GM03348 (cell line): ENCODE data around the gene GSE1.

Experiments used
- DNase-seq: peaks from one replicate; pipeline ENCODE4 v3.0.0; 2012; ENCODE audit warnings: low spot score

Gene GSE1

DNA sequence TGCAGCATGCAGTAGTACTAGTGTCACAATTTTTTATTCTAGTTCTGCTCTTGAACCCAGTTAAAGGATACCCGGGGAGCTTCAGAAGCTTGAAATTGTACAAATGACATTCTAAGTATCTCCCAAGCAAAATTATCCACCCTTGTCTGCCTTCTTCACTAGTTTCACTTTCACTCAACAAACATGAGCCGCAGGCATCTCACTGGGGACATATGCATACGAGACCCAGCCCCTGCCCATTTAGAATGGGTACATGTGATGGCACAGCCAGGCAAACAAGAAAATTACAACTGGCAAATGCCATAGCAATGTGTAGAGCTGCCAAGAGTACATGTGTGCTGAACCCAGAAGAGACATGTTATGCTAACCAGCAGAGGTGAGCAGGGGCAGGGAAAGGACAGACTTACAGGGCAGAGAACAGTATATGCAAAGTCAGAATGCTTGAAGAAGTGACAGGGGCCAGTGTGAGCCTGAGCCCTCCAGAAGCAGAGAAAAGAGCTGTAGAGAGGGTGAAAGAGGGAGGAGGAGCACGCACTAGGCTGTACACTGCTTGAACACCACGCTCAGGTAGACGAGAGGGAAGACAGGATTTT is 67.3 kb downstream of the GSE1 start:
- no peak for DNase-seq

DNA sequence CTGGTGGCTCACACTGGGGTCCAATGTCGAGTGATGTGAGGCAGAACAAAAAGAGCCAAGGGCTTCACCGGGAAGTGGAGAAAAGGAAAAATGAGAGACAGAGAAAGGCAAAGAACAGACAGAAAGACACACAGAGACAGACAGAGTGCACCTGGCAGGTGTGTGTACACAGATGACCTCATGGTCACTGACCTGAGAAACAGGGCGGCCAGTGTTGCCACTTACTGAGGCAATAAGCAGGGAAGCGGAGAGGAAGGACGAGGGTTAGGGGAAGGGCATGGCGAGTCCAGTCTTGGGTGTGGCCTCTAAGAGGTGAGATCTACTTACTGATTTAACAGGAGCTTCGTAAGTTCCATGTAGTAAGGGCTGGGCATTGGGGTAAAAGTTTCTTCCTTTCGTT is 68.1 kb downstream of the GSE1 start:
- DNase-seq = no peak

DNA sequence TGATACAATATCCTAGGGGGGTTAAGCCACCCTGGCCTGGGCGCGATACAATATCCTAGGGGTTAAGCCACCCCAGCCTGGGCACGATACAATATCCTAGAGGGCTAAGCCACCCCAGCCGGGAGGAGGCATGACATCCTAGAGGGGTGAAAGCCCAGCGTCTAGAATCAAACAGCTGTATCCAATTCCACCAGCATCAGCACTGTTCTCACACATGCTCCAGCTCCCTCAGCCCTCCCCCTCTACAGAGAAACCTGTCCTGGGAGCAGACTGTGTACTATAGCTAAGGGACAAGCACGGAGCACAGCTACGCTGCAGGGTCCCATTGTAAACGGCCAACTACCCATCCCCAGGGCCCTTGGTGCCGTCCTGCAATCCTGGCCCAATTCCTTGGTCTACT is 69.4 kb downstream of the GSE1 start:
- DNase-seq = no peak

DNA sequence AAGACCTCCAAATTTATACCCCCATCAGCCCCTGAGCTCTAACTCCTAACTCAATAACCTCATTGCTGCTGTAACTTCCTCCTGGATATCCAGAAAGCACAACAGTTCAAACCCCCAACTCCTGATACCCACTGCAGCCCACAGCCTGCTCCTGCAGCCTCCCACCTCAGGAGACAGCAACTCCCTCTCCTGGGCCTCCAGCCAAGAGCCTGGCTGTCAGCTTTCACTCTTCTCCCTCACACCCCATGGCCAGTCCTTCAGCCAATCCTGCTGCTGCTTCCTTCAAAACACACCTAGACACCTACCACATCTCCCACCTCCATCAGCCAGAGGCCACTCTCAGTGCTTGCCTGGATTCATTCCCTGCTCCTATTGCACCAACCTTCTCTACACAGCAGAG is 70.2 kb downstream of the GSE1 start:
- no peak for DNase-seq

DNA sequence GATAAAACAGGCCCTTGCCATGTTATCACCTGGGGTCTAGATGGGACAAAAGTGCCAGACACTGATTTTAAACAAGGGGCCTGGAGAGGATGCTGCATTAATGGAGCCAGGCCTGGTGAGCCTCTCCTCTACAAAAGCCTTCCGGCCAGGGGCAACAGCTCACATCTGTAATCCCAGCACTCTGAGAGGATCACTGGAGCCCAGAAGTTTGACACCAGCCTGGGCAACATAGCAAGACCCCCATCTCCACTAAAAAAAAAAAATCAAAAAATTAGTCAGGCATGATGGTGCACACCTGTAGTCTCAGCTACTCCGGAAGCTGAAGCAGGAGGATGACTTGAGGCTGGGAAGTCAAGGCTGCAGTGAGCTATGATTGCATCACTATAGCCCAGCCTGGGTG is 72.1 kb downstream of the GSE1 start:
- no peak for DNase-seq

DNA sequence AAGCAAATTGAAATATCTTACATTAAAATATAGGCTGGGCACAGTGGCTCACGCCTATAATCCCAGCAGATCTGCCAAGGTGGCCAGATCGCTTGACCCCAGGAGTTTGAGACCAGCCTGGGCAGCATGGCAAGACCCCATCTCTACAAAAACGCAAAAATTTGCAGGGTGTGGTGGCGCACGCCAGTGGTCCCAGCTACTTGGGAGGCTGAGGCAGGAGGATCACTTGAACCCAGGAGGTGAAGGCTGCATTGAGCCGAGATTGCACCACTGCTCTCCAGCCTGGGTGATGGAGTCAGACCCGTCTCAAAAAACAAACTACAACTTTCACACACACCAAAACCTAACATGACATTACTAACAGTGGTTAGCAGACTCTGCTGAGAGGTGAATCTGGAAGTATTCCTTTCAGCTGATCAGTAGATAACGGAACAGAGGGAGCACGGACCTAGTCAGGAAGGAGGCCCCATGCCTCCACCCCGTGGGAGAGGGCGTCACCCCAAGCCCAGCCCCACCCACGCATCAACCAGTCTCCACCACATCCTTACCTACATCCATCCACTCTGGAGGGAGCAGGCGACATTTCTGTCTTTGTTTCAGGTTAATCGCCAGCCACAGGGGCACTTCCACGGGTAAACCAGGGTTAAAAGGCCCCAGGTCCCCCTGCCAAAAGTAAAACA is 73.9 kb downstream of the GSE1 start:
- no peak for DNase-seq

DNA sequence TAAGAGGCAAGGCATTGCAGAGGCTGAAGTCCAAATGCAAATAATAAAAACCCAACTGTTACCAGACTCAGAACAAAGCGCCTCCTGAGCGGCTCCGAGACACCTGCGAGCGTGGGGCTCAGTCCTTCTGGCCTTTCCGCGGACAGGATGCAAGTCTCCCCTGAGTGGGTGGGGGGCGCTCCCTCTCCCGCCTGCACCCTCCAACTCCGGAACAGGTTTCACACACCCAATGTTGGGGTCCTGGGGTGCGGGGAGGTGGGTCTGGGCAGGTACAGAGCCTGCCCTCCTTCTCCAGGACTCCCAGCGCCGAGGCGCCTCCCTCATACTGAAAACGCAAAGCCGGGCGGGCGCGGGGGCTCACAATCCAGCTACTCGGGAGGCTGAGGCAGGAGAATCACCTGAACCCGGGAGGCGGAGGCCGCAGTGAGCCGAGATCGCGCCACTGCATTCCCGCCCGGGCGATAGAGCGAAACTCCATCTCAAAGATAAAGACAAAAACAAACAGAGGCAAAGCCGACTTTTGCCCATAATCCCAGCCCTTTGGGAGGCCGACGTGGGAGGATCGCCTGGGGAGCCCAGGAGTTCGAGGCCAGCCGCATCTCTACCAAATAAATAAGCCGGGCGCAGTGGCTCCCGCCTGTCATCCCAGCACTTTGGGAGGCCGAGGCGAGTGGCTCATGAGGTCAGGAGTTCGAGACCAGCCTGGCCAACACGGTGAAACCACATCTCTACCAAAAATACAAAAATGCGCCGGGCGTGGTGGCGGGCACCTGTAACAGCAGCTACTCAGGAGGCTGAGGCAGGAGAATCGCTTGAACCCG is 74.7 kb downstream of the GSE1 start:
- no peak for DNase-seq

DNA sequence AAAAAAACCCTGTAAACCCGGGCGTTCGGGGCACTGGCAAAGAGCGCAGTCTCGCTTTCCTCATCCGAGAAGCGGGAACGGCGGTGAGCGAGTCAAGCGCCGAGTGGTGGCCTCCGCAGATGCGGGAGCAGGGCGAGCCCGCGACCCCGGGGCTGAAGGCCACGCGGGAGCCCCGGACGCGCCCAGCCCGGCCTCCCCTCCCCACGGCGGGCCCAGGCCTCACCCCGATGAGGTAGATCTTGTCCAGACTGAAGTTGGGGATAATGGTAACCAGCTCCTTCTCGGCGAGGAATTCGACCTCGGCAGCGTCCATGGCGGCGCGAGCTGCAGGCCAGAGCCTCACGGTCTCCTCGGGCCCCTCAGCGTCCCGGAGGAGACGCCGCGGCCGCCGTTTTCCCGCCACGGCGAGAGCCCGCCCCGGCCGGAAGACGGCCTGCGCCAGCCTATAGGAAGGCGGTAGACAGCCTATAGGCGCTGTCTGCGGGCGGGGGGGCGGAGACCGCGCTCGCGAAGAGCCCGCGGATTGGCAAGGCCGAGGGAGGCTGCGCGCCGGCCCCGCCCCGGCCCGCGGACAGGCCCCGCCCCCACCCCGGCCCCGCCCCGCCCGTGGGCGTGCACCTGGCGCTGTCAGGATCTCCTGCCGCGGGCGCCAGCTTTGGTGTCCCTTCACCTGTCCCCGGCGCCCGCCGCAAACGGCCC is 75.6 kb downstream of the GSE1 start, which contains the start of gene GINS2:
TSS of gene GINS2 (minus strand) at position 369 of the 699 bp plus-strand sequence. CDS start at position 313, 56 bp downstream.
- peak; percentile 100 for DNase-seq

DNA sequence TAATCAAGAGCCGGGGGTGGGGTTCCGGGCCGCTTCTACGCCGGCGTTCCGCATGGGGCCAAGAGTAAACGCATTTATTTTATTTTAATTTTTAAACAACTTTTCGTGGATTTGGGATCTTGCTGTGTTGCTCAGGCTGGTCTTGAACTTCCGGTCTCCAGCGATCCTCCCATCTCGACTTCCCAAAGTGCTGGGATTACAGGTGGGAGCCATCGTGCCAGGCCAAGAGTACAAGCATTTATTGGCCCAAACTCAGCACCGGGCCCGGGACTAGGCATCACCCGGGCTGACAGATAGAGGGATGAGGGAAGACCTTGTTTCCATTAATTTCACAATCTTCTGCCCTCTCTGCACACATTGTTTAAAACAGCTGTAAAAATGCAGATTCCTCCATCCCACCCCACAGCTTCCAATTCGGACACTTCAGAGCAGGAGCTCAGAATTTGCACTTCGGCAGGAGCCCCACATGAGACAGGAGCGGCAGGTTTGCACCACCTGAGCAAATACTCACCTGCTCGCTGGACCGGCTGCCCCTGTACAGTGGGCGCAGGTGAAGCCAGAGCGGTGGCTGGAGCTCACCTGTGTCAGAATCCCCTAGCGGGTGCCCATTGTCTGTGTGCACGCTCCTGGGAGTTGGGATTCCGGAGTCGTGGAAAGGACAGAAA is 76.3 kb downstream of the GSE1 start:
- DNase-seq = no peak

DNA sequence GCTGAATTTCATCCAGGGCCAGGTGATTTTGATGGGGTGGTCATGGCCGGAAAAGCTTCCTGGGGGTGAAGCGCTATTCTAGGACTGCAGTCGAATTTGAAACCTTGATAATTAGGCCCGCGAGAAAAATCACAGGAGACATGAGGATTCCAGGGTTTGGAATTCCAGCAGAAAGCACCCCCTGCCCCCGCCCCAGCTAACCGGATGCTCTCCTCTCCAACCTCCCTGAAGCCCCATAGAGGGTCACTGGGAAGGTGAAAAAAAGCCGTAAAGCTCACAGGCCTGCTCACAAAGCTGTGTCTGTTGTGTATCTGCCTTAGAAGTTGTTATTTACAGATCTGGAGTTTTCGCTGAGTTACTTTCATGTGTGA is 76.8 kb downstream of the GSE1 start:
- no peak for DNase-seq

DNA sequence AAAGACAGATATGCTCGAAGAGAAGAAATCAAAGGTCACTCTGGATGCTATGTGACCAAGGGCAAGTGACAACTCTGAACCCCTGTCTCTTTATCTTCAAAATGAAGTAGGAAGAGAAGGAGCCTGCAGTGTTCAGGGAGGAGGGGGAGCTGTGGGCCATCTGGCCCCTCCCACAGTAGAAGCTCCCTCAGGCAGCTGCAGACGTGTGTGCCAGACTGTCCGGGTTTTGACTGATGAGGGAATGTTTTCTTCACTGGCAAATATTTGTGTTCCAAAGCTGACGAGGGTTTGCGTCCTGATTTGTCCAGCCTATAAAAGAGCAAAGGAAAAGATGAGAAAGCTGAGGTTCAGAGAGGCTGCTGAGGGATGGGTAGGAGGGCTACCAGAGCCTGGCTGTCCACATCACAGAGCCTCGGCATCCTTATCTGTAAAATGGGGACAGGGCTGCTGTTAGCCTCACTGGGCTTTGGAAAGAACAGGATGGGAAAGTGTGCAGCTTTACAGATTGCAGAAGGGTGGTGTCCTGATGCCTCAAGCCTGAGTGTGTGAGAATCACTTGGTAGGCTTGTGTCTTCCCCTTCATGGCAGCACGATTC is 77.4 kb downstream of the GSE1 start:
- no peak for DNase-seq

DNA sequence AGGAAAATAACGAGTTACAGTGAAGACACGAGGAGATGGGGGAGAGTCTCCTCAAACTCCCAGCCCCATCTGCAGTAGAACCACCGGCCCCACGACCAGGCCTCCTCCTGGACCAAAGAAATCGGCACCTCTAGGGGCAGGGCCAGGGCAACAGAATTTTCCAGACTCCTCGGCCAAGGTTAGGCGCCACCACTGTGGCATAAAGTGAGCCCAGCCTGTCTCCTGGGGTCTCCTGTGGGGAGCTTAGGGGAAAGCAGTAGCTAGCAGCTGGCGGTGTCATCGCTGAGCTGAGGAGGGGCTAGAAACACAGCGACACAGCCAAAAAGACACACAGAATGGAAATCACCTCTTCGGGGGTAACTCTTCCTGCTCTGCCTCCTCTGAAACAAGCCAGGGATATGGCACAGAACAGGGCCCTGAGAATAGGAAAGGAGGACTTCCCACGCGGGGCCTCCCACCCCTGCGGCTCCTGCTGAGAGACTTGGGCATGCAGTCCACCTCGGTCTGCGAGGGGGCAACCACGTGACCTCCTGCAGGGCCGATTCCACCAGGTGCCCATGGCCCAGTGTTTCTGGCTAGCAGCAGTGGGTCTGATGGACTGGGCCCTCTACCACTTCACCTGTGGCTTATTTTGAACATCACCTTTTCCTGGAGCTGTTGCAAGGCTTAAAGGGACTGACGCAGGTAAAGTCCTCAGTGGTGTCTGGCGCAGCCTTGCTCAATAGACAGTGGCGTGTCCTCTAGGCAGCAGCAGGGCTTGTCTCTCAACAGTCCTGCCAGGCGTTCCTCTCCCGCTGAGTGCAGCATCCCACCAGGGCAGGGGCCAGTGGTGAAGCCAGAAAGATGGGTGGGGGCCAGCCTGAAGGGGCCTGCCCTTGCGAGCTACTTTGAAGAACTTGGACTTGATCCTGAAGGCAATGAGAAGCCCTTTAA is 82.3 kb downstream of the GSE1 start:
- DNase-seq = no peak

DNA sequence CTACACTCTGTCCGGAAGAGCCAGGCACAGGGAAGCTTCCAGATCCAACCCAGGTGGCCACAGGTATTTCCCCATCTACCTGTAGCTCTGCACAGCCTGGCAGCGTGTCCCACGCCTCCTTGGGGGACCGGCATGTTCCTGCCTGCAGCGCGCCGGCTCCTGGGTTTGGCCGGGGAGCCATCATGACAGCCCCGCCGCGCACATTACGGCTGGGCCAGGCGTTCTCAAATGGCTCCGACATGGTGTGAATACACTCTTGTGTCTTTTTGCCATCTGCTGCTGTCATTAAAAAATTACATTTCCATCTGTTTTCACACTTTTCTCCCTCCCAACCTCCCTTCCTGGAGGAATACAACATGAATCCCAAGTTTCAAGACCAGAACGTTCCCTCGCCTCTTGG is 83.7 kb downstream of the GSE1 start:
- no peak for DNase-seq

DNA sequence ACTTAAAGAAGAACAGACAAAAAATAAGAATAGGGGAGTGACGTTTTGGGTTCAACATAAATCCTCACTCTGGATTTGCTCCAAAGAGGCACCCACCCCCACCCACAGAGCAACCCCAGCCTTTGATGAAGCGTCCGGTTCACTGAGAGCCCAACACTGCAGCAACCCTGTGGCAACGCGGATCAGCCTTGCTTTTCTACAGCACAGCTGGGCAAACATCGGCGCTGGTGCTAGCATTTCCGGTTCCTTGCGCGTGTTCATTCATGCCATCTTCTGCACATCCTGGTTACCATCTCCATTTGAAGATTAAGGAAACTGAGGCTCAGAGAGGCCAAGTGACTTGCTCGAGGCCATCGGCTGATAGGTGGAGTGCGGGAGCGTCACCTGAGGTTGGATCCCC is 84.3 kb downstream of the GSE1 start:
- no peak for DNase-seq

DNA sequence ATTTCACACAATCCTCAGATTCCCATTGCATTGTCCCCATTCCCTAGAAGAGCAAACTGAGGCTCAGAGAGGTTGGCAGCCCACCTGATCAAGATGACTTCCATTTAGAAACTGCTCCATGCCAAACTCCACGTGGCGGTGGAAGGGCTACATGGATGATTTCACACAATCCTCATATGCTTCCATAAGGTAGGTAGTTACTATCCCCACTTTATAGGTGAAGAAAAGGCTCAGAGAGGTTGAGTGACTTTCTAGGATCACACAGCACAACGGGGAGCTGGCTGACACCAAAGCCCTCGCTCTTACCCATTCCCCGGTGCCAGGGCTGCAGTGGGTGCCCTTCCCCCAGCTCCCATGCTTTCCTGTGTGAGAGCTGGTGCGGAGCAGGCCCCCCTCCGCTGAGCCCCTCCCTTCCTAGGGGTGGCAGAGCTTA is 85.4 kb downstream of the GSE1 start:
- DNase-seq = no peak

DNA sequence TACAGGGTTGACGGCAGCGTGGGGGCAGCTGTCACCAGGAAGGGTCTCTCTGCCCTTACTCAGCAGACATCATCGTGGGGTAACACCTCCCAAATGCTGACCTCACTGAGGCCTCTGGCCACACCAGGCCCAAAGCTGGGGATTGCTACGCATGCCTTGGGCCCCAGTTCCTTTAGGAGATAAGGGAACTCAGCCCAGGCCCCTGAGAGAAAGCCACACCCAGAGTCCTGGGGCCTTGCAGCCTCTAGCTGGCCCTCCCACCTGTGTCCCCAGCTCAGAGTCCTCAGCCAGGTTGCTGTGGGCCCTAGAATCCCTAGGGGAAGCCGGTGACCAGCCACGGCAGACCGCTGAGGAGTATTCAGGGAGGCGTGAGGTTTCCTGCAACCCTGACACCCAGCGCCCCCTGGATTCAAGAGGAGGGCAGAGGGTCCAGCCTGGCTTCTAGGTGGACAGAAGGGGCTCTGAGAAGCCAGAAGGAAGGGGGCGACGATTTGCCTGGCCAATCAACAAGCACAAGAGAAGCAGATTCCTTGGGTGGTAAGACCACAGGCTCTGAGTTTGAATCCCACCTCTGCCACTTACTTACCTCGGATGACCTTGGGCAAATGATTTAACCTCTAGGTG is 85.9 kb downstream of the GSE1 start:
- no peak for DNase-seq

DNA sequence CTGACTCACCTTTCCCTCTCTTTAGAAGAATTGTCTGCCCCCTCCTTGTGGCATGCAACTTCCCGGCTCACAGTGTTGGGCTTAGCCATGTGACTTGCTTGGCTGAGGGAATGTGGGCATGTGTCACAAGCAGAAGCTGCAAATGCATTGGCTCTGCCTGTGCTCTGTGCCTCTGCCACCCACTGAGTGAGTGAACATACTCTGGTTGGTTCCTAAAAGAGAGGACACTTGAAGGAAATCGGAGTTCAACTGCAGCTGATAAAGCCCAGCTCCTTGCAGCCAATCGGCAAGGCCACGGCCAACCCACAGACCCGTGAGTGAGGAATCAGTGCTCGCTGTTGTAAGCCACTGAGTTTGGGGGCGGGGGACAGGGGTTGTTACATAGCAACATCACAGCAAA is 86.5 kb downstream of the GSE1 start:
- DNase-seq = peak; percentile 49

DNA sequence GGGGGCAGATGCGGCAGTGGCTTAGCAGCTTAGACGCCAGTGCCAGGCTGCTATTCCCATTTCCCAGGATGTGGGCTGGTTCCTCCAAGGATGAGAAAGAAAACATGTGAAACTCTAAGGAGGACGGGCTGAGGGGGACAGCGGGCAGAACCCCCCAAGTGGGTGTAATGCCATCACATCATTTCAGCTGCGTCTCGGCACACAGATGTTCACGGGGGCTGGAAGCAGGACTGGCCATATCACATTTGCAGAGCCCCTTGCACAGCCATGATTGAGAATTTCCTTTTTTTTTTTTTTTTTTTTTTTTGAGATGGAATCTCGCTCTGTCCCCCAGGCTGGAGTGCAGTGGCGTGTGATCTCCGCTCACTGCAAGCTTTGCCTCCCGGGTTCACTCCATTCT is 90.9 kb downstream of the GSE1 start:
- DNase-seq = no peak

DNA sequence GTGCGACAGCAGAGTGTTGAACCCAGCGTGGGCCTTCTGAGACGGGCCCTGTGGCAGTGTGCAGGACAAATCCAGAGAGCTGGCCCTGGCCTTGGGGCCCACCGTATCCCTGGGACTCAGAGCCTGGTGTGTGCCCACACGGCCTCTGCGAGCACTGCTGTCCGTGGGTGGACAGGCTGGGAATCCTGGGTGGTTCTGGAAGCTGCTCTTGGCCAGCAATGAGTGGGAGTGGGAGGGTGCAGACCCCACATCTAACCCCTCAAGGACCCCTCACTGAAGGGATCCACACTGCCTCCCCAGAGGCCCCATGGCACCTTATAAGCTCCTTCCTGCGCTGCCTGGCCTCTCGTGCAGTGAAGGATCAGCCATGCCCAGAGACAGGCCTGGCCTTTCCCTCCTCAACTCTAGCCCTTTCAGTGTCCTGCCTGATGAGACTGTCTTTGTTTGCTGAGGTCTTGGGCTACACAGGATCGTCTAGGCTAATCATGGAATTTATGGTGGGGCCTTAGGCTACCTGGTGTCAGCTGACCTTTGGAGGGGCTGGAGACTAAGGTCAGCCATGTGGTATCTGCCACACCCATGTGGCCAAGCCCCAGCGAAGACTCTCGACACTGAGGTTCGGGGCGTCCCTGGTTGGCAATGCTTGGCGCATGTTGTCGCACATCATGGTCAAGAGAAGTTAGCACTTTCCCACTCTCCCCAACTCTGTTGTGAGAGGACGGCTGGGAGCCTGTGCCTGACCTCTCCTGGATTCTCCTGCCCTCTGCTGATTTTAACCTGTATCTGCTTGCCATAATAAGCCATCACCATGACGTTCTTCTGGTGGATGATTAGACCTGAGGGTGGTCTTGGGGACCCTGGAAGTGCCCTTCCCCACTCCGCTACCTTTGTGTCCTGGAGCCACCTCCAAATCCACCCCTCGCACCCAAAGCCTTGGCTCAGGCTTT is 92.1 kb downstream of the GSE1 start:
- DNase-seq = no peak
